HepG2 (cell line): ENCODE results near the gene KRT14. TPM values are rescaled to one million over a fixed set of nuclear protein-coding genes. Genes with fewer than 3 reads are reported as not detected.

Source experiments
- ATAC-seq: fragments of 200-7000 bp; cut with Tn5 transposase; 3 replicates; pipeline ENCODE4 v1.9.1; 2020; ENCODE audit warnings: mild to moderate bottlenecking, moderate library complexity
- BruUV-seq: library from RNA; stranded (reverse); fragments of 400-500 nt; replicated peaks from 2 replicates; lab custom pipeline; 2021; lab: Mats Ljungman, UMichigan
- CTCF ChIA-PET: fragments of 300-600 bp; formaldehyde crosslinking; extraction: SDS; loops from one replicate; lab custom pipeline; 2021; ENCODE audit warnings: low total read pairs, inconsistent platforms, low intra/inter-chr PET ratio; lab: Yijun Ruan, JAX
- POLR2A ChIA-PET: fragments of 350-600 bp; sonication (Branson Sonifier 250); formaldehyde crosslinking; loops from one replicate; lab custom pipeline; 2020; ENCODE audit warnings: antibody characterized with exemption, inconsistent platforms; lab: Yijun Ruan, JAX
- DNase-seq: peaks from one replicate; pipeline ENCODE4 v3.0.0-alpha.2; 2015; ENCODE audit warnings: low spot score
- FAIRE-seq: peaks from 3 replicates; lab custom pipeline; 2011; peaks lifted over from hg19 to GRCh38; lab: Jason Lieb, UNC
- H2AFZ ChIP-seq: one replicate; pipeline ENCODE4 v1.6.1; 2011; ENCODE audit warnings: low read length, inconsistent platforms
- H3K27ac ChIP-seq: fragments of 300-600 bp; 3 replicates; pipeline ENCODE4 v1.8.0; 2011; ENCODE audit warnings: mixed run types, mild to moderate bottlenecking, mixed read lengths, low read length, inconsistent platforms; ENCODE audit not compliant: insufficient read depth; ENCODE audit errors: extremely low read length
- H3K27me3 ChIP-seq, 2 experiments: fragments of 200-600 bp in 1 of 2; 2 replicates in 1 of 2; 3 replicates in 1 of 2; pipeline versions ENCODE4 v1.6.0 to v1.8.0; 2011; ENCODE audit warnings: low read length in 2 of 2, mild to moderate bottlenecking in 2 of 2, moderate library complexity in 2 of 2, inconsistent platforms in 1 of 2; ENCODE audit not compliant: insufficient read depth in 2 of 2, control insufficient read depth in 1 of 2
- H3K36me3 ChIP-seq, 2 experiments: fragments of 200-600 bp in 1 of 2; replicated peaks in 1 of 2; 2 replicates in 1 of 2; 3 replicates in 1 of 2; pipeline versions ENCODE4 v1.5.1 to v1.8.0; 2011; ENCODE audit warnings: low read length in 2 of 2, inconsistent platforms in 1 of 2; ENCODE audit not compliant: insufficient read depth in 2 of 2, control insufficient read depth in 1 of 2
- H3K4me1 ChIP-seq: 2 replicates; pipeline ENCODE4 v1.5.1; 2012; ENCODE audit warnings: low read length, inconsistent platforms; ENCODE audit not compliant: insufficient read depth
- H3K4me2 ChIP-seq: 2 replicates; pipeline ENCODE4 v1.6.0; 2011; ENCODE audit warnings: low read depth, low read length, inconsistent platforms
- H3K4me3 ChIP-seq, 3 experiments: fragments of 200-600 bp in 1 of 3; sonication (generic), shearing (Covaris generic) in 1 of 3; replicated peaks in 1 of 3; 2 replicates each; pipeline ENCODE4 v1.5.1; 2011 to 2016; ENCODE audit warnings: low read length in 3 of 3, inconsistent platforms in 2 of 3, low read depth in 2 of 3, mild to moderate bottlenecking in 2 of 3, control low read depth in 1 of 3, mixed read lengths in 1 of 3; ENCODE audit not compliant: insufficient read depth in 1 of 3
- H3K79me2 ChIP-seq: one replicate; pipeline ENCODE4 v1.6.1; 2011; ENCODE audit warnings: low read length, inconsistent platforms; ENCODE audit not compliant: insufficient read depth
- H3K9ac ChIP-seq: 2 replicates; pipeline ENCODE4 v1.6.0; 2011; ENCODE audit warnings: mild to moderate bottlenecking, low read depth, low read length, inconsistent platforms; ENCODE audit not compliant: insufficient read depth
- H3K9me3 ChIP-seq: 2 replicates; pipeline ENCODE4 v1.5.1; 2012; ENCODE audit warnings: mild to moderate bottlenecking, low read length
- H4K20me1 ChIP-seq: 2 replicates; pipeline ENCODE4 v1.6.0; 2011; ENCODE audit warnings: inconsistent platforms, mild to moderate bottlenecking, low read length, moderate library complexity; ENCODE audit not compliant: insufficient read depth
- FOXA3 ChIP-seq: IDR thresholded peaks from 2 replicates; pipeline ENCODE4 v1.6.1; 2016; ENCODE audit warnings: missing genetic modification reagents, missing compliant biosample characterization
- MTF2 ChIP-seq: sonication (generic); formaldehyde crosslinking; IDR thresholded peaks from 2 replicates; pipeline ENCODE4 v1.5.0; 2020; ENCODE audit warnings: missing genetic modification reagents, borderline replicate concordance
- SETDB1 ChIP-seq: sonication (generic); formaldehyde crosslinking; IDR thresholded peaks from 2 replicates; pipeline ENCODE4 v1.5.1; 2020; ENCODE audit warnings: missing genetic modification reagents, mild to moderate bottlenecking, borderline replicate concordance
- ZBTB7B ChIP-seq: sonication (generic); formaldehyde crosslinking; IDR thresholded peaks from 2 replicates; pipeline ENCODE4 v1.4.0; 2020; ENCODE audit warnings: missing genetic modification reagents
- ZNF646 ChIP-seq: sonication (generic); formaldehyde crosslinking; IDR thresholded peaks from 2 replicates; pipeline ENCODE4 v1.9.0; 2021; ENCODE audit warnings: mild to moderate bottlenecking, missing genetic modification reagents
- WGBS: methylation state at CpG from one replicate; pipeline ENCODE4 v1.1.6; 2017; ENCODE audit warnings: low lambda C conversion rate; 5-methylcytosine and 5-hydroxymethylcytosine counted together
- in situ Hi-C: cut with HindIII; loops from 2 replicates; pipeline ENCODE4 v1.10.0; 2017; ENCODE audit warnings: low pct_unique_long_range_greater_than_20kb; ENCODE audit not compliant: extremely low pct_ligation_motif_present
- intact Hi-C: fragments of 100-400 bp; cut with micrococcal nuclease; formaldehyde crosslinking; loops from one replicate; pipeline ENCODE4 v1.10.0; 2022; ENCODE audit not compliant: unreplicated experiment
- polyA plus RNA-seq, 8 experiments: library from polyadenylated mRNA; depleted of rRNA in 3 of 8; stranded (reverse) in 7 of 8; unstranded in 1 of 8; fragments of >200 nt; fragmentation: Illumina TruSeq in 4 of 8; extraction: Trizol in 4 of 8; gene quantifications; 2 replicates each; pipeline versions ENCODE4 v1.2.1 to v1.2.3, GENCODE V29; 2011 to 2016; ENCODE audit warnings: low read depth in 4 of 8, missing spikeins in 1 of 8, mixed read lengths in 1 of 8; ENCODE audit not compliant: insufficient read depth in 1 of 8
- total RNA-seq, 5 experiments: library from RNA; depleted of rRNA; stranded (reverse); fragments of >200 nt; fragmentation: Illumina TruSeq; extraction: Trizol; gene quantifications; 2 replicates each; pipeline ENCODE4 v1.2.3, GENCODE V29; 2016; ENCODE audit warnings: low read depth in 1 of 5
- TF ChIP-seq, protein P1 (sequence below), 2 experiments: sonication (generic) in 1 of 2; formaldehyde crosslinking in 1 of 2; IDR thresholded peaks; 2 replicates each; pipeline versions ENCODE4 v1.4.0 to v1.6.1; 2016 to 2020; ENCODE audit warnings: borderline replicate concordance in 1 of 2, low read depth in 1 of 2, mild to moderate bottlenecking in 1 of 2, missing genetic modification reagents in 1 of 2

The KRT14 gene
- total and polyA plus RNA-seq, 2 of the 13 experiments (the other 11 are each of a cell fraction or from before 2014, with no cell fraction given), result 0.09 TPM; not detected in 1

GRCh38 chr17:41545829-41546410 lies 40.8 kb downstream of the KRT14 start:
- CTCF ChIA-PET, result no interaction called here
- no peak for FAIRE-seq

More at GRCh38 chr17:41545829-41546410, 40.8 kb downstream of the KRT14 start:
- no peaks in the 10 kb centered on the region for H4K20me1 ChIP-seq
- no peak for ATAC-seq
- H3K27me3 ChIP-seq, result peaks cover 2 to 12% of the 10 kb centered on the region in 2 experiments; a peak in 1 of 5 replicates
- TF ChIP-seq FOXA3 (CRISPR knock-in tag) (no peak), ZBTB7B (no peak), MTF2 (no peak), SETDB1 (no peak), ZNF646 (CRISPR knock-in tag) (no peak)
- TF ChIP-seq, protein P1, sequence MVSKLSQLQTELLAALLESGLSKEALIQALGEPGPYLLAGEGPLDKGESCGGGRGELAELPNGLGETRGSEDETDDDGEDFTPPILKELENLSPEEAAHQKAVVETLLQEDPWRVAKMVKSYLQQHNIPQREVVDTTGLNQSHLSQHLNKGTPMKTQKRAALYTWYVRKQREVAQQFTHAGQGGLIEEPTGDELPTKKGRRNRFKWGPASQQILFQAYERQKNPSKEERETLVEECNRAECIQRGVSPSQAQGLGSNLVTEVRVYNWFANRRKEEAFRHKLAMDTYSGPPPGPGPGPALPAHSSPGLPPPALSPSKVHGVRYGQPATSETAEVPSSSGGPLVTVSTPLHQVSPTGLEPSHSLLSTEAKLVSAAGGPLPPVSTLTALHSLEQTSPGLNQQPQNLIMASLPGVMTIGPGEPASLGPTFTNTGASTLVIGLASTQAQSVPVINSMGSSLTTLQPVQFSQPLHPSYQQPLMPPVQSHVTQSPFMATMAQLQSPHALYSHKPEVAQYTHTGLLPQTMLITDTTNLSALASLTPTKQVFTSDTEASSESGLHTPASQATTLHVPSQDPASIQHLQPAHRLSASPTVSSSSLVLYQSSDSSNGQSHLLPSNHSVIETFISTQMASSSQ (IDR thresholded peaks at IDR 0.05; ENCODE audit: low read depth), result no peak
- TF ChIP-seq, protein P1 (CRISPR knock-in tag; IDR thresholded peaks at IDR 0.05; ENCODE audit: borderline replicate concordance), result no peak
- TF ChIP-seq, all 625 proteins: peak for 0
- POLR2A ChIA-PET, result no interaction called here
- intact Hi-C loops (no loop called here), in situ Hi-C loops (loop anchor here (5.0 kb wide), 2 partner anchors 59 to 116 kb away; partner anchors contain the start of gene KRT36)
- peaks cover 57% of the 10 kb centered on the region for H3K4me1 ChIP-seq
- WGBS, result 68% methylated on average over 10 of the region's 13 CpGs
- H3K9me3 ChIP-seq, result no peaks in the 10 kb centered on the region
- no peak overlapping the region for H3K27ac ChIP-seq
- H3K4me3 ChIP-seq, result no peak overlapping the region
- H3K4me2 ChIP-seq, result no peak overlapping the region
- no peaks in the 10 kb centered on the region for H3K79me2 ChIP-seq
- no peak overlapping the region for H2AFZ ChIP-seq
- no TSS peak for BruUV-seq
- H3K9ac ChIP-seq, result no peak overlapping the region
- DNase-seq, result no peak
- no peaks in the 10 kb centered on the region for H3K36me3 ChIP-seq
